KMS-11 (cell line): ENCODE measurements around the gene TENM4.

ENCODE experiments used
- H2AFZ ChIP-seq: fragments of 200-600 bp; sonication (generic); 2 replicates; pipeline ENCODE4 v1.6.1; 2016; ENCODE audit warnings: antibody characterized with exemption, mixed run types, low read depth
- H3K27ac ChIP-seq: fragments of 200-600 bp; sonication (generic); 2 replicates; pipeline ENCODE4 v1.6.1; 2016; ENCODE audit warnings: mild to moderate bottlenecking, mixed run types
- H3K27me3 ChIP-seq: fragments of 200-600 bp; sonication (generic); 2 replicates; pipeline ENCODE4 v1.6.1; 2017; ENCODE audit warnings: mild to moderate bottlenecking, low read depth, mixed run types, moderate library complexity; ENCODE audit not compliant: insufficient read depth
- H3K36me3 ChIP-seq: fragments of 200-600 bp; sonication (generic); 2 replicates; pipeline ENCODE4 v1.6.1; 2017; ENCODE audit warnings: mild to moderate bottlenecking, mixed run types; ENCODE audit not compliant: insufficient read depth
- H3K4me1 ChIP-seq: fragments of 200-600 bp; sonication (generic); 2 replicates; pipeline ENCODE4 v1.6.1; 2016; ENCODE audit warnings: mild to moderate bottlenecking, low read depth, mixed run types; ENCODE audit not compliant: poor library complexity, severe bottlenecking
- H3K4me2 ChIP-seq: fragments of 200-600 bp; sonication (generic); 2 replicates; pipeline ENCODE4 v1.7.0; 2016; ENCODE audit warnings: mild to moderate bottlenecking, mixed run types
- H3K4me3 ChIP-seq: fragments of 200-600 bp; sonication (generic); IDR thresholded peaks from 2 replicates; pipeline ENCODE4 v1.6.1; 2017; ENCODE audit warnings: low read depth, low read length, mixed read lengths; ENCODE audit not compliant: insufficient read depth
- H3K79me2 ChIP-seq: fragments of 200-600 bp; sonication (generic); 2 replicates; pipeline ENCODE4 v1.6.1; 2016; ENCODE audit warnings: low read depth, mixed run types; ENCODE audit not compliant: insufficient read depth
- H3K9ac ChIP-seq: fragments of 200-600 bp; sonication (generic); 2 replicates; pipeline ENCODE4 v1.6.1; 2016; ENCODE audit warnings: mild to moderate bottlenecking, mixed run types
- H4K20me1 ChIP-seq: fragments of 200-600 bp; sonication (generic); 2 replicates; pipeline ENCODE4 v1.6.1; 2016; ENCODE audit warnings: mild to moderate bottlenecking, mixed run types; ENCODE audit not compliant: insufficient read depth
- TF ChIP-seq, protein P1 (sequence below): fragments of 200-600 bp; sonication (generic); conservative IDR thresholded peaks from 2 replicates; pipeline ENCODE4 v1.6.1; 2017; ENCODE audit warnings: low read depth, mild to moderate bottlenecking, antibody characterized with exemption, low read length, moderate library complexity, mixed read lengths

TENM4 gene

DNA sequence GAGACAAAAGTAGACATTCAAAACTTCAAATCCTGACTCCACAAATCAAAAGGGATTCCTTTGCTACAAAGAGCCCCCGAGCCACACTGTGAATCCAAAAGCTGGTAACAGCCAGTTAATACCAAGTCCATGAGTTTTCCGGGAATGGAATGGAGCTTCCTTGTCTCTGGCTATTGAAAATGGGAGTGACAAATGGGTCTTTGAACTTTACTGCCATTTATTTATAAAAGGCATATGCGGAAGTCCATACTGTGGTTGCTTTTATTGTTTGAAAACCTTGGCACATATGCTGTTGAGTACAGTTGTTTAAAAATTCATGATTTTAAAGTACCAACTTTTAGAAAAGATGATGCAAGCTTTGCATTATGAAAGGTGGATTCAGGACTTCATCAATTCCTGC lies 659.9 kb downstream of the TENM4 start:
- H4K20me1 ChIP-seq = no peaks in the 10 kb centered on the region
- no peaks in the 10 kb centered on the region for H3K79me2 ChIP-seq
- TF ChIP-seq, protein P1, sequence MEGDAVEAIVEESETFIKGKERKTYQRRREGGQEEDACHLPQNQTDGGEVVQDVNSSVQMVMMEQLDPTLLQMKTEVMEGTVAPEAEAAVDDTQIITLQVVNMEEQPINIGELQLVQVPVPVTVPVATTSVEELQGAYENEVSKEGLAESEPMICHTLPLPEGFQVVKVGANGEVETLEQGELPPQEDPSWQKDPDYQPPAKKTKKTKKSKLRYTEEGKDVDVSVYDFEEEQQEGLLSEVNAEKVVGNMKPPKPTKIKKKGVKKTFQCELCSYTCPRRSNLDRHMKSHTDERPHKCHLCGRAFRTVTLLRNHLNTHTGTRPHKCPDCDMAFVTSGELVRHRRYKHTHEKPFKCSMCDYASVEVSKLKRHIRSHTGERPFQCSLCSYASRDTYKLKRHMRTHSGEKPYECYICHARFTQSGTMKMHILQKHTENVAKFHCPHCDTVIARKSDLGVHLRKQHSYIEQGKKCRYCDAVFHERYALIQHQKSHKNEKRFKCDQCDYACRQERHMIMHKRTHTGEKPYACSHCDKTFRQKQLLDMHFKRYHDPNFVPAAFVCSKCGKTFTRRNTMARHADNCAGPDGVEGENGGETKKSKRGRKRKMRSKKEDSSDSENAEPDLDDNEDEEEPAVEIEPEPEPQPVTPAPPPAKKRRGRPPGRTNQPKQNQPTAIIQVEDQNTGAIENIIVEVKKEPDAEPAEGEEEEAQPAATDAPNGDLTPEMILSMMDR = no peak
- no peak overlapping the region for H3K4me3 ChIP-seq
- no peak overlapping the region for H2AFZ ChIP-seq
- H3K9ac ChIP-seq = no peak overlapping the region
- no peaks in the 10 kb centered on the region for H3K36me3 ChIP-seq
- H3K4me1 ChIP-seq = no peaks in the 10 kb centered on the region
- no peak overlapping the region for H3K27ac ChIP-seq
- no peaks in the 10 kb centered on the region for H3K27me3 ChIP-seq
- no peak overlapping the region for H3K4me2 ChIP-seq

DNA sequence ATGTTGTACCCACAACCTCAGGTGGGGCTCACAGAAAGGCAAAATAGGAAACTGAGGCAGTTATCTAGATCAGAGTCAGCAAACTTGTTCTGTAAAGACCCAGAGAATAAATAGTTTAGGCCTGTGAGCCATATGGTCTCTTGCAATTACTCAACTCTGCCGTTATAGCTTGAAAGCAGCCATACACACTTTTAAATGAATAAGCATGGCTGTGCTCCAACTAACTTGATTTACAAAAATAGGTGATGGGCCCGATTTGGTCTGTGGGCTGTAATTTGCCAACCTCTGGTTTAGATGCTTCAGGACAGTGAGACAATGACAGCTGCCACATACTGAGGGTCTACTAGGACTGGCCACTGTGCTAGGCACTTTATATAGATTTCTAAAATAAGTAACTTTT lies 667.3 kb downstream of the TENM4 start:
- Histone ChIP-seq H3K27me3 (no peaks in the 10 kb centered on the region), H3K9ac (no peak overlapping the region), H3K4me2 (no peak overlapping the region), H3K4me3 (no peak overlapping the region), H3K4me1 (no peaks in the 10 kb centered on the region), H3K36me3 (no peaks in the 10 kb centered on the region), H3K79me2 (no peaks in the 10 kb centered on the region), H2AFZ (no peak overlapping the region), H4K20me1 (no peaks in the 10 kb centered on the region), H3K27ac (no peak overlapping the region)
- TF ChIP-seq, protein P1 = no peak

DNA sequence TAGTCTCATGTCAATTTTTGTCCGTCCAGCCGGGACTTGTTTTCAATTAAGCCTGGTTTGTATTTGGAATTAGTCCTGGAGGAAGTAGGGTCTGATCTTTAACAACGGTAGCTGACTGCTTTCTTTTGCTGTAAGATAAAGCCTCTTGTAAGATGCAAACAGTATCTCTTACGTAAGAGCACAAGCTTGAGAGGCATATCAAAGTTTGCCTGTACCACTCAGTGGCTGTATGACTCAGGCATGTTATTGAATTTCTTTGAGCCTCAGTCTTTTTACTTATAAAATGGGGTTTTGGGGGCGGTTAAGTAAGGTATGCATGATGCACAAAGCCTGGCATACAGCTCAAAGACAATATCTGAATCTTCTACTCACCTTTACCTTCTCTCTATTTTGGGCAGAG lies 667.8 kb downstream of the TENM4 start:
- Histone ChIP-seq H3K27me3 (no peaks in the 10 kb centered on the region), H3K79me2 (no peaks in the 10 kb centered on the region), H2AFZ (no peak overlapping the region), H4K20me1 (no peaks in the 10 kb centered on the region), H3K4me2 (no peak overlapping the region), H3K27ac (no peak overlapping the region), H3K4me1 (no peaks in the 10 kb centered on the region), H3K9ac (no peak overlapping the region), H3K4me3 (no peak overlapping the region), H3K36me3 (no peaks in the 10 kb centered on the region)
- TF ChIP-seq, protein P1 = no peak

DNA sequence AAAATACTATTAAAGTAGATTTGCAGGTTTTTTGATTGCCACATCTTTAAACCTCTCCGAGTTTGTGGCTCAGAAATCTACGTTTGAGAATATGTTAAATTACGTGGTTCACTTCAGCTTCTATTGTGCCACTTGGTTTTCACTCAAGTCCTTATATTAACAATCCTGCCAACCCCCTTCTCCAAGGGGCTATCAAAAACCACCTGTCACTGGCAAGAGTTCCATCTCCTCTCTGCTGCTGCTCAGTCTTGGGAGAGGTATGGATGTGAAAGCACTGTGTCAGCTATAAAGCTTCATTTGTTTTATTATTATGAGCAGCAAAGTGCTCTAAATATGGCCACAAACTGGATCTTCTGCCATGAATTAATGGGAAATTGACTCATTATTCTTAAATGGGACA lies 668.6 kb downstream of the TENM4 start:
- H2AFZ ChIP-seq = no peak overlapping the region
- no peaks in the 10 kb centered on the region for H3K79me2 ChIP-seq
- H3K27me3 ChIP-seq = no peaks in the 10 kb centered on the region
- H3K4me3 ChIP-seq = no peak overlapping the region
- H3K4me2 ChIP-seq = no peak overlapping the region
- no peaks in the 10 kb centered on the region for H3K4me1 ChIP-seq
- no peaks in the 10 kb centered on the region for H4K20me1 ChIP-seq
- no peak overlapping the region for H3K27ac ChIP-seq
- TF ChIP-seq, protein P1 = no peak
- H3K9ac ChIP-seq = no peak overlapping the region
- H3K36me3 ChIP-seq = no peaks in the 10 kb centered on the region

DNA sequence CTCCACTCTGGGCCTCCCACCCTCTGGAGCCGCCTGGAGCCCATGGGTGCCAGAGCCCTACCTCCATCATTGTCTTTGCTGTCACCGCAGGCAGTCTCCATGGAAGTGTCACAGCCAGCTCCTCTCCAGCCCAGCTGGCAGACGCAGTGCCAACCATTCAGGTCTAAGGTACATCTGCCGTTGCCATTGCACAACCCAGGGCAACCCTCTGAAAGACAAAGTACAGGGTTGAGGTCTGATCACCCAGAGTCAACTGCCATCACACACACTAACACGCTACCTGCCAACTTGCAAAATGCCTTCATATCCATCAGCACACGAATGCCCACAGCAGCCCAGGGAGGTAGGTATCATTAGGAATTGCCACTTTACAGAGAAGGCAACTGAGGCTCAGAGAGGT lies 669.9 kb downstream of the TENM4 start:
- Histone ChIP-seq H3K27me3 (no peaks in the 10 kb centered on the region), H3K36me3 (no peaks in the 10 kb centered on the region), H3K4me2 (no peak overlapping the region), H3K4me3 (no peak overlapping the region), H3K4me1 (no peaks in the 10 kb centered on the region), H3K9ac (no peak overlapping the region), H3K79me2 (no peaks in the 10 kb centered on the region), H4K20me1 (no peaks in the 10 kb centered on the region), H2AFZ (no peak overlapping the region), H3K27ac (no peak overlapping the region)
- TF ChIP-seq, protein P1 = no peak
